Posterior vena cava (tissue), 2 donors: ENCODE results near the gene USH1C. TPM values are rescaled to one million over a fixed set of nuclear protein-coding genes. Genes with fewer than 3 reads are reported as not detected.

Experiments
- DNase-seq: peaks from one replicate; pipeline ENCODE4 v3.0.0-alpha.2; 2020; ENCODE audit warnings: low spot score
- intact Hi-C, 2 donors: fragments of 100-400 bp; cut with DNase I; formaldehyde crosslinking; loops; one replicate each; pipeline versions ENCODE4 v1.14.1 to v1.14.2; 2022 to 2023
- total RNA-seq, 2 donors: library from RNA; stranded (reverse); fragmentation: NEBNext Ultra II Directional; extraction: Animal tissue kit (Norgen Biotek cat#: 25700); gene quantifications; one replicate each; pipeline ENCODE4 v1.2.1, GENCODE V29; 2021
- donor health status: DM: yes; HTN: yes; CAD: no.
- donor health status: DM: yes; HTN: yes; CAD: no.

The USH1C gene
- total RNA-seq, 2 donors from 2014 or later = 2.9 TPM; not detected in 1

DNA sequence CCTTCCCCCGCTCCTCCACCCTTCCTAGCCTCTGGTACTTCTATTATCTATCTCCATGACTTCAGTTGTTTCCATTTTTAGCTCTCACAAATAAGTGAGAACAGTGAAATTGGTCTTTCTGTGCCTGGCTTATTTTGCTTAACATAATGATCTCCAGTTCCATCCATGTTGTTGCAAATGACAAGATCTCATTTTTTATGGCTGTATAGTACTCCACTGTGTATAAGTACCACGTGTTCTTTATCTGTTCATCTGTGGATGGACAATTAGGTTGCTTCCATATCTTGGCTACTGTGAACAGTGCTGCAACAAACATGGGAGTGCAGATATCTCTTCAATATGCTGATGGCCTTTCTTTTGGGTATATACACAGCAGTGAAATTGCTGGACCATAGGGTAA is 60.7 kb downstream of the USH1C start:
- DNase-seq = no peak
- intact Hi-C loops = loop anchor here in 1 of 2 donors (5.0 kb wide), 1 partner anchor 1071 kb away; no protein-coding TSS in a partner anchor

DNA sequence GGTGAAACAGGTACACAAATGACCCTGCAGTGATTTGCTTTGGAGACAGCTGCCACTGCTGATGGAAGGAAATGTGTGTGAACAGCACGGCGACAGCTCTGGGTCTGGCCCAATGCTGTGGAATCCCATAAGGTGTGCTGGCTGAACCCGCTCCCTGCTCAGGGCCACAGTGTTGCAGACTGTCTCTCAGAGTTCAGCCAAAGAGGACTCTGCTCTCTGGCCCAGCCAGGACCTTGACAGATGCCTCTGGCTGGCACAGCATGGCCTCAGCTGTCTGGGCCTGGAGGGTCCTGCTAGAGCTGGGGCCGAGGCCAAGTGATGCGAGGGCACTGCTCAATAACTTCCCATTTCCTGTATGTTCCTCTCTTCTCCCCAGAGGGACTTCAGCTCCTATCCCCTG is 62.3 kb downstream of the USH1C start:
- intact Hi-C loops = loop anchor here in 1 of 2 donors (5.0 kb wide), 1 partner anchor 1070 kb away; no protein-coding TSS in a partner anchor
- DNase-seq = no peak

DNA sequence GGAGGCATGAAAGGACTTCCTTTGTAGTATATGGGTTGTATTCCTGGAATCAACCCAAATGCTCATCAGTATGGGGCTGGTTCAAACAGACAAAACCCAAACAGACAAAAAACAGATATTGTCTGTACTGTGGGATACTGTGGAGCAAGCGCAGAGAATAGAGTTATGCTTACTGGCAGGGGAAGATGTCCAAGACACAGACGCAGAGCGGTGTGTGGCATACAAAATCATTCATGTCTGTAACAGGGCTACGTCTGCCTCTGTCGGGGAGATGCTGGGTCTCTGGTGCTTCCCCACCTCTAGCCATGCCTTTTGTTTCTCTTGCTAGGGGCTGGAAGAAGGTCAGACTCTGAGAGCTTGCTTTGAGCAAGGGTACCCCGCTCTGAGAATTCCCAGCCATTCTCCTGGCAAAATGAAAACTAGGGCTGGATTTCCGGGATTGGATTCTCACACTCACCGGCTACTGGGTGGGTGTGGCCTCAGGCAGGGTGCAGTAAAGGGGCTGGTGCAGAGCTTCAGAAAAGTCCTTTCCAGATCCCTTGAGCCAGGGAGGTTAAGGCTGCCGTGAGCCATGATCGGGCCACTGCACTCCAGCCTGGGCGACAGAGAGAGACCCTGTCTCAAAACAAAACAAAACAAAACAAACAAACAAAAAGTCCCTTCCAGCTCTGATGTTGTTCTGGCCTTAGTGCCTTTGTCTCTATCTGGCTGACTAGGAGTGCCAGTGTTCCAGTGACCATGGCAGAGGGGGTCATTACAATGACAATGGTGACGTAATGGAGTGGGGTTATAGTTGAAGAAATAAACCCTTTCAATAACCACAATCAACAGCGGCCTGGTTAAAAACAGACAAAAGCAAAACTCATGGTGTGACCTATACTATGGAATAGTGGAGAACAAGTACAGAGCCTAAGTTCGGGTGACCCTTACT is 64.7 kb downstream of the USH1C start:
- DNase-seq = no peak
- intact Hi-C loops = loop anchor here in 1 of 2 donors (5.0 kb wide), 1 partner anchor 1067 kb away; no protein-coding TSS in a partner anchor

DNA sequence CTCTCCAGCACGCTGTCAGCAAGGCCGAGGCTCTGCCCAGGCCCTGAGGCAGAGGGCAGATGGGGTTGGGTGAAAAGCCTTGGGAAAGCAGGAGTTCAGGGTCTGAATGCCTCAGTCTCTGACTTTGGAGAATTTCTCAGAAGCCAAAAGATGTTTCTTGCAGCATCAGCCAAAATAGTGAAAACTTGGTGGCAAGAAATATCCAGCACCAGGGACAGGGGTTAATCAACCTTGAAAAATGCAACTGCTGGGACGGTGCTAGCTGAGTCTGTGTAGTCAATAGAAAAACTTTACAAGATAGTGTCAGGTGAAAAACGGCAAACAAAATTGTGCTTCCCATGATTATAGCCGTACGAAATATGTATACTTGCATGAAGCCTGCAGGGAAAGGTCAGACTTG is 66.1 kb downstream of the USH1C start:
- intact Hi-C loops = no loop called here

DNA sequence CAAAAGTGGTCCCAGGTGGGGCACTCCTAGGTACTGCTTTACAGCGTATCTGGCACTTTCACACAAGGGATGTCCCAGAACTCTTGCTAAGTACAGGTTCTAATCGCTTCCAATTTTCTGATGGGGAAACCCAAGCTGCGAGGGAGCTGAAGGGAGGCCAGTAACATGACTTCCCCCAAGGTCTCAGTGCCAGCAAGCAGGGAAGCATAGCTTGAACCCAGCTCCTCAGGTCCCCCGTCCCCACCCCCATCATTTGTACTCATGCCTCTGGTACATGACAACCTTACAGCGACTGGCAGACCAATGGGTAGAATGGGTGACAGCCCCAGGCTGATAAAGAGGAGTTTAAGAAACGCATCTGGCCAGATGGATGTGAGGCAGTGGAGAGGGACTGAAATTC is 66.9 kb downstream of the USH1C start:
- DNase-seq = no peak
- intact Hi-C loops = no loop called here

More for the DNA sequence above, 66.1 kb downstream of the USH1C start:
- DNase-seq = no peak

DNA sequence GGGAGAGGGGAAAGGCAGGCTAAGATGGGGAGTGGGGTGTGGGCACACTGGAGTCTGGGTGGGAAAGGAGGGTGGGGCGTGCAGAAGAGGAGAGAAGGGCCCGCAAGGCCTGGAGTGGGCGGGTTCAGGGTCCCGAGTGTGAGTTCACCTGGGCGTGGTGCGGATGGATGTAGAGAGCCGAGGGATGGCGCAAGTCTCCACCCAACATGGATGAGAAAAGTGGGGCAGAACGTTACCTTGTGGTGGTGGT is 67.2 kb downstream of the USH1C start:
- intact Hi-C loops = no loop called here
- DNase-seq = no peak

DNA sequence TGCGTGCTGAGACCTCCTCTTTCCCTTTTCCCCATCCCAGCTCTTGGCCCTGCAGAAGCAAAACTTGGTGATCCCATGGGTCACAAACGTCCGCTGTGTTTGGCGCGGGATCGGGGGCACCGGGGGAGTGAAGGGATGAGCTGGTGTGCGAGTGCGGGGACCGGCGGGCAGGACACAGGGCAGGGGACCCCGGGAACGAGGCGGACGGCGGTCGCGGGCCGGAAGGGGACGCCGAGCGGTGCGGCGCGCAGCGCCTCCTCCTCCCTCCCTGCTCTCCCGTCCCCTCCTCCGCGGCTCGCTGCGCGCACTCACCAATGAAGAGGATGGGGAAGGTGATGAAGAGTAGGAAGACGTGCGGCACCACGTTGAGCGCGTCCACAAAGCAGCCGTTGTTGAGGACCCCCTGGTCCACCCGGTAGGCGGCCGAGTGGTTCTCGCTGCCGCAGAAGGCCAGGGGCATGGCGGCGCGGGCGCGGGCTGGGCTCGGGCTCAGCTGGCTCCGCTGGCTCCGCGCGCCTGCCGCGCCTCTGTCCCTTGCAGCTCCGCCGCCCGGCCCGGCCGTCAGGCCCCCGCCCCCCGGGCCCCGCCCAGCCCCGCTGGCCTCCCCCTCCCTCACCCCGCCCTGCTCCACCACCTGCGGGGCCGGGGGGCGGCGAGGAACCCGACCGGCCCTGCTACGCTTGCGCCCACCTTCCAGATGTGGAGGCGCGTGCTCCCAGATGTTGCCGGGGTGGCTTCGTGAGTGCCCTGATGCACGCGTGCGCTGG is 67.7 kb downstream of the USH1C start, which contains the start of gene ABCC8:
Gene ABCC8 (minus strand): TSS at position 529 of the 767 bp plus-strand sequence. CDS start 69 bp downstream, at position 460.
- intact Hi-C loops = no loop called here
- DNase-seq = peak; percentile 73

DNA sequence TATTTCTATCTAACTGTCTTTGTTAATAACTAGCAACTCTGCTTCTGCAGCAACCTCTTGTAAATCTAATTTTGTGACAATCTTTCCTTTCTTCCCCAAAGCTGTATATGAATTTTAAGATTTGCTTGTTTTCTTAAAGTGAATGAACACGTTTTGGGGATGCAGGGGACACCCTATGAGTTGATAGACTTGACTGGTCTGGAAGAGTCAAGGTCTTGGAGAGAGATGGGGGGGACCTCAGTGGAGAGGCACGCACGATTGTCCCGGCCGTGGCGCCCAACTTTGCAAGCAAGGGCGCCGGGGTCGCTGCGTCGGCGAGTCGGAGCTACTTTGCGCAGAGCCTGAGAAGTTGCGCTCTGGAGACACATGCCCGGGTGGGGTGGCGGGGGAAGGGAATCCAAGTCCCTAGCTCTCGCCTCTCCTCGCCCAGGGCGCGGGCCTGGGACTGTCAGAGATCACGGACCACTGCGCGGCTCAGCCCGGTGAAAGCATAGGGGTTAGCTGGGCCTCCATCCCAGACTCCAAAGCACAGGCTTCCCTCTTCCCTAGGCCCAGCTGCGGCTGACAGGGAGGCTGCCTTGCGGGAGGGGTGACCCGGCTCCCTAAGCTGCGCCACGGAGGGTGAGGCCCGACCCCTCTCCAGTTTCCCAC is 68.4 kb downstream of the USH1C start:
- intact Hi-C loops = no loop called here

DNA sequence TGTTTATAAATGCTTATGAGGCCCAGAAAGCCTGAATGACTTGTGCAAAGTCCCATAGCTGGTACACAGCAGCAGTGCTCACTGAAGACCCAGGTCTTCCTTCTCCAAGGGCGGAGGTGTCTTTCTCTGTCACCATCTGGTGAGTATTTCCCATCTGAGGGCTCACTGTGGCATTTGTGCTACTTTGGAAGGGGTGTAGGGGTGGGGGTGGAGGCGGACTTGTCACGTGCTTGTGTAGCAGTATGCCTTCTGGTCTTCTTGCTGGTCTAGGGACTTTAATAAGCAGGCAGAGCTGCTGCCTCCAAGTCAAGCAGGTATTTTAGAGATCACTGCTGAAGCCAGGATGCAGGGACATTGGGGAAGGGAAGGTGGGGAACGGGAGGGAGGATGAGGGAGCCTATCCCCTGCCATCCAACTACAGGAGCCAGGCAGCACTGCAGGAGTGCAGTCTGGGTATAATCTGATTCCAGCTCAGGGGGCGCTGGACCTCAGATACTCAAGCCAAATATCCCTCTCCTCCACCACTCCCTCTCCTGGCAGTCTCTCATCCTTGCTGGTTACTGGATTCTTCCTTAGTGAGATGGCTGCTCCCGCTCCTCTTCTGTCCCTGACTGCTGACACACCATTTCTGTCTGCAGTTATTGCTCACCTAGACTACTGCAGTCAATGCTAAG is 71.0 kb downstream of the USH1C start:
- no peak for DNase-seq
- intact Hi-C loops = no loop called here

More for the DNA sequence above, 68.4 kb downstream of the USH1C start:
- DNase-seq = peak; percentile 71

DNA sequence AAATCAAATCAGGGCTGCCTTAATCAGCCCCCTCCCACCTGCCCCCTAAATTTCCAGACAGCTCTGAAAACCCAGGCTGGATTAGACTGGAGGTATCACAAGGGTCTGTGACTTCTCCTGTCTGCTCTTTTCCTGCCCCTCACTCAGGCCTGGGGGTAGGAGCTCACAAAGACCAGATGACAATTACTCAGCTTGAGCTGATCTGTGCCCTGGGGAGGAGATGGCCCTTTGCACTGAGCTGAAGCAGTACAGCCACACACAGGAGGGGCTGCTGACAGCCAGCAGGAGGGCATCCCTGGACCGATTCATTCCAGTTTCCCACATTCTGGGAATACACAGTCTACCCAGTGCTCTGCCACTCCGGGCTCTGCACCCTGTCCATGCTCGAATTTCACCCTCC is 71.7 kb downstream of the USH1C start:
- peak; percentile 47 for DNase-seq
- intact Hi-C loops = no loop called here

DNA sequence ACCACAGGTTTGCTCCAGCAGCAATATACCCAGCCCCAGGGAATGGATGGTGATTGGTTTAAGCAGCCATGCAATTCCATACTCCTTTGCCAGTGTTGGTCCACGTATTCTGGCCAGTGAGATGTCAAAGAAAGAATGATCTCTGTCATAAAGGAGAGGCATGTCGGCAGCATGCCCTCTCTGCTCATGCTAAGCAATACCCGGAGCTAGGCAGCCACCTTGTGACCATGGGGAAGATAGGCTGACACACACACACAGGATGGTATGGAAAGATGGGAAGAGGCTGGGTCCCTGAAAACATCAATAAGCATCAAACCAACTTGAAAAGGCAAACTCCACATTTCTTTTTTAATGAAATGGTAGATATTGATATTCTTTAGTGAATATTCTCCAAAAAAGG is 72.7 kb downstream of the USH1C start:
- intact Hi-C loops = no loop called here
- no peak for DNase-seq

DNA sequence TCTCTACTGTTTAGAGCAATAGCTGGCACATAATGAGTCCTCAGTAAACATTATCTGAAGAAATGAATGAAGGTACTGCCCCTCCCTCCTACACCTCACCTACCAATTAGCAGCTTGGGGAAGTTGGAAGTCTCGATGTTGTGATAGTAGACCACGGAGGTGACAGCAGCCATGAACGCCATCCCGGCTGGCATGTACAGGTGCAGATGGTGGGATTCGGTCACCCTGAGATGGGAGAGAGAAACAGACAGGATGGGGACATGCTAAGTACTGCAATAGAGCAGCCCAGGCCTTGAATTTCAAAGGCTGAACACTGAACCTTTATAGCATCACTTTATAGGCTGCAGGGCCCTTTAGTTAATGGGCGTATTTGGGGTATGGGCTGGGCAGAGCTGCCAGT is 74.2 kb downstream of the USH1C start:
- intact Hi-C loops = no loop called here
- DNase-seq = peak; percentile 61

DNA sequence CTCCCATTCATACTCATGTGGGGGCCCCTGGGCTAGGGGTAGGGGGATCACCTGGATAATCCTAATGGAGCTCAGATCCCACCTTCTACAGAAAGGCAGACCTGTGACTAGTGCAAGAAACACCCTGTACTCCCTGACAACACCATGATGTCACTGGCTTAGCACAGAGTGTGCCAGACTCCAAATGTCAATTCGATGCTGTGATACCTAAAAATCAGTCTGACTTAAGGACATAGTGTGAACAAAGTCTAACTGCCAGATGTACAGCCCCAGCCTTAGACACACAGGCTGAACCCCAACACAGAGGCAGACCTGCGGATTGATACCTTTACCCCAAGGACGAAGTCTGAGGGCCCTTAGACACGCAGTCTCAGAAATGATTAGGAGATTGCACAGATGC is 76.1 kb downstream of the USH1C start:
- no peak for DNase-seq
- intact Hi-C loops = no loop called here

DNA sequence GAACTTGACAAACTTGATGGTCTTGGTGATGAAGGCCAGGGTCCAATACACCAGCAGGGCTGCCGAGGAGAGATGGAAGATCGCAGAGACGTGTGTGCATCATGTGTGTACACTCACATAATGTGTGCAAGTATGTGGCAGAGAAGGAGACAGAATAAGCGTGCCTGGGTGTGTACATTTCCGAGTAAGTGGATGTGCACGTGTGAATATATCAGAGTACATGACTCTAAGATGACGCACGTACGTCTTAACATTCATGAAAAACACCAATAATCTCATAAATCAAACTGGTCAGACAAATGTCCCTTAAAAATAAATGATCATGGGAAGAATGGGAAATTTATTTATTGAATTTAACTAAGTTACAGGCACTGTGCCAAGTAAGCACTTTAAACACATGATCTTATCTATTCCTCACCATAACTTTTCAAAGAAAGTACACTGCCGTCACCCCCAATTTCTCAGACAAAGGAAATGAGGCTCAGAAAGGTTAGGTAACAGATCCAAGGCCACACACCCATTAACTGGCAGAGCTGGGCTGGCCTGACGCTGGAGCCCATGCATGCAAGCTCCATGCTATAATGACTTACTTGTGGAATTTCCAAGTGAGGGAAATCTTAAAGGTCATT is 80.6 kb downstream of the USH1C start:
- intact Hi-C loops = no loop called here
- DNase-seq = no peak

DNA sequence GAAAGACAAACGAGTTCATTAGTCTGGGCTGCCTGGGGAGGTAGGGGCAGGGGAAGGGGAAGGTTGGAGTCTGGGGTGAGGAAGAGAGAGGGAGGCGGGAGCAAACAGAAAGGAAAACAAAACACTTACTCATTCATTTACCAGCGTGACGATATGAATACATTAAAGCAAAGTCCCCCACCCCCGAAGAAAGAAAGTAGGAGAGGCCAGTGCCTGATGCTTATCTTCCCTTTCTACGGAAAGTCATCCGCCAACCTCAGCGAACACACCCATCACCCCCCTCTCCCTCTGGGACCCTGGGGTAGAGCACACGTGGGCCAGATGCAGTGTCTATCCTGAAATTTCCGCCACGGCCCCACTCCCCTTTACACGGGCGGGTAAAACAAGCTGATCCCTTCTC is 81.3 kb downstream of the USH1C start:
- no peak for DNase-seq
- intact Hi-C loops = no loop called here

DNA sequence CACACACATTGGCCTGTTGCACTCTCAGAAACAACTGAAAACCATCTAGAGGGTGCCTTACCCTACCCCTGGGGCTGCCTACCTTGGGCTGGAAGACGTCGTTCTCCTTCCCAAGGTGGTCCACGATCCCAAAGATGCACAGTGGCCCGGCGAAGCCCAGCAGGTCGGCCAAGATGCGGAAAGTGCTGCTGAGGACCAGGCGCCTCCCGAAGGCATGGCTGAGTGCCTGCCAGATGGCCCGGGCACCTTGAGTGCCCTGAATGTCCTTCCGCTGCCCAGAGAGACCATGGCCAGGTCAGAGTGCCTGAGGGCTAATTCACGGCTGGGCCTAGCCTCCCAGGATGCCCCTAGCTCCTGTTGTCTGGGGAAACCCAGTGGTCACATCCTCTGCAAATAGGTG is 83.8 kb downstream of the USH1C start:
- DNase-seq = no peak
- intact Hi-C loops = no loop called here

DNA sequence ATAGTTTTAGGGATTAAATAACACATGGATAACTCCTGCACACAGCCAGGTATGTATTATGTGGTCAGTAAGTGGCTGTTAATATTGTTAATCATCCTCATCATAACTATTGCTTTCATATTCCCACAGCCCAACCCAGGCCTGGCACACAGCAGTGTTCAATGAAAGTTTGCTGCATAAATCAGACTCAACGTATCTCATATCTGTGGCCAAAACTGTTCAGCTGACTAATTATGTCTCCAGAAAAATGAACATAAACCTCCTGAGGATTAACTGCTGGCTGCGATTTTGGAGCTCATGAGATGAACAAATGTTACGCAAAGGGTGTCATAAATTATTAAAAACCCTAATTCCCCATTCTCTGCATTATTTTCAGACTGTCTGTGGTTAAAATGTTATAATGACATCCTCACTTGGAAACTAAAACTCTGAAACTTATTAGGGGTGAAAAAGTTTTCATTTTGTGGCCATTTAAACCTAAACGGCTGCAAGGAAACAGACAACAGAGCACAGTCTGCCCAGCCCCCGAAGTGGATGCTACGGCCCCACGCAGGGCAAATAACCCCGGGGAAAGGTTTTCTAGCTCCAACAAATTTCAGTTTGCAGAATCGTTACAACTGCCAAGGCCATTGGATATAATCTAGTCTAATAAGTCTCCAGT is 84.8 kb downstream of the USH1C start:
- DNase-seq = no peak
- intact Hi-C loops = no loop called here

DNA sequence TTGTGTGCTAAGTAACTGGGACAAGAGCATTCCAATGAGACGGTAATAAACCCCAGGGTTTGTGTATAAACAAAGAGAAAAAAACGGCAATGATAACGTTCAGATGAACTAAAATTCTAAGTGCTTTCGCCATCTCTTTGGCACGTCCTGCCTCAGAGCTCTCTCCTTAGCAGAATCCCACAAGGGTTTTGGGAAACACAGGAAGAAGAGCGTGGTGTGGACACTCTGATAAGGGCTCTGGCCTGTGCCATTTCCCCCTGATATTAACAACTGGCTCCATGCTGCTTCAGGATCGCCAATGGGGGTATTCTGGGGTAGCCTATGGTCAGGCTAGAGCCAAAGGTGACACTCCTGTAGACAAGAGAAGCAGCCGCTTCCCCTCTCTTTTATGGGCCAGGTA is 85.9 kb downstream of the USH1C start:
- DNase-seq = no peak
- intact Hi-C loops = no loop called here
